ENCODE data around the gene SERPINE2. TPM values are rescaled to one million over a fixed set of nuclear protein-coding genes. Genes with fewer than 3 reads are reported as not detected.

SERPINE2 gene
- total RNA-seq, 2 donors from 2014 or later: 14.9 to 52.8 TPM

DNA sequence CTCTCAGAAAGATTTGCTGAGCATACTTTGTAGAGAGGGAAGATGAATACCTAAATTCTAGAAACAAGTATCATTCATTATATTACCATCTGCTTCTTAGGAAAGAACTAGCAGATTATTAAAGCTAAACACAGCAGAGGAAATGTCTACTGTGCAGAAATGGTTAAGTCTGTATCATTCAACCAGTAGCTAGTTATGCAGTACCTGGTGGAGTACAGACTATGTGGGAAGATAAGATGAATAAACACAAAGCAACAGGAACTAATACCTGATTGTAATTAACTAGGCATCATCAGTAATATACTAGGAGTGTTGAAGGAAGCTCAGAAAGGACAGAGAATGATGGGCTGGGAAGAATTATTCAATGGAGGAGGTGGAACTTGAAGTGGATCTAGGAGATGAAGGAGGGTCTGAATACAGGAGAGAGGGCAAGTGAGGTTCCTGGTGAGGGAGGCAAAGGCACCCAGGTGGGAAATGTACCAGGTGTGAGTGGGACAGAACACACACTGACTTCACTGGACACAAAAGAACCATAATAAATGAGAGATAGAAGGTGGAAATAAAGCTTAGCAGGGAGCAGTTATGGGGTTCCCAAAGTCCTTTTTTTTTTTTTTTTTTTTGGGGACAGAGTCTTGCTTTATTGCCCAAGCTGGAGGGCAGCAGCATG, 103.5 kb downstream of the SERPINE2 start:
- DNase-seq (no peak), ATAC-seq (no peak)
- intact Hi-C loops (cut with DNase I): no loop called here

DNA sequence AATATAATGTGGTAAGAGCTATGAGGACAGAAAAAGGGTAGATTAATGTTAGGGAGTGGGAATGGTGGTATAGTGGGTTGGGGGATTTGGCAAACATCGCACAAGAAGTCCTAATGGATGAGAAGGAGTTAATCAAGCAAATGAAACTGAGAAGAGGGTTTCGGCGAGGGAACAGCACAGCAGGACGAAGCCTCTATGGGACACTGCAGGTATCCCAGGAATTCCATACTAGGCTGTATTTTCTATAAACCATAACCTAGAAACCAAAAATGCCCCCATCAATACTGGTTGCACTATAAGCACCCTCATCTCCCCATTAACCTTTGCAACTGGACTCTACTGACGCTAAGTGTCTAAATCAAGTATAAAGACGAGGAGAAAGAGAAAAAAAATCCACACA, 104.2 kb downstream of the SERPINE2 start:
- DNase-seq (no peak), ATAC-seq (no peak)
- intact Hi-C loops (cut with DNase I): no loop called here

DNA sequence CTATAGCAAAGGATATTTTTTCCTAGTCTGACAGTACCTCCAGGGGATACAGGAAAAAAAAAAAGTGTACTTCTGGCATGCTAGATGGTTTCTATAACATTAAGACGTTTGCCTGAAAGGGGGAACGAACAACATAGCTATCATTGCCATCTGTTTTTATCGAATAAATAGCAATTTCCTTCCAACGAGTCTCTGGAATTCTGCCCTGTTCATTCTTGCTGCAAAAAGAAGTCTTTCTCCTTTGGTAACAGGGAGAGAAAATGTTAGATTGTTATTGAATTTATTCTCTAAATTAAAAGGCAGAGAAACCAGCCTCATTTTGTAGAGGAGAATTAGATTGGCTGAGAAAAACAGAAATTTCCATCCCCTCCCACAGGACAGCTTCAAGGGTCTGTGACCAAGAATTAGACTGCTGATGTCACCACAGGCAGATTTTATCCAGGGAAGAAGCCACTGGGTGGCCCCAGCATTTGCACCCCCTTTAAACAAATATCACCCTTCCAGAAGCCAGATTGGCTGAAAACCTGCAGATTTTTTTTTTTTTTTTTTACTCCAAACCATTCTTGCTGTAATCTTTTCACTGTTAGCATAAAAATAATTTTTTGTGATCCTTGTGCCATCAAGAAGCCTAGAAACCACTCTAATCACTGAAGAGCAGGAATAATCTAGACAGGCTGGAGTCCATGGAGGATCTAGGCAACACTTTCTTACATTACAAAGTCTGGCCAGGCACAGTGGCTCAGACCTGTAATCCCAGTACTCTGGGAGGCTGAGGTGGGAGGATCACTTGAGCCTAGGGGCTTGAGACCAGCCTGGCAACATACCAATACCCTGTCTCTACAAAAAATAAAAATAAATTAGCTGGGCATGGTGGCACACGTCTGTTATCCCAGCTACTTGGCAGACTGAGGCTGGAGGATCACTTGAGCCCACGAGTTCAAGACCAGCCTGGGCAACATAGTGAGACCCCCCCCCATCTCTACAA, 106.0 kb downstream of the SERPINE2 start:
- intact Hi-C loops (cut with DNase I): no loop called here
- DNase-seq (no peak), ATAC-seq (no peak)

DNA sequence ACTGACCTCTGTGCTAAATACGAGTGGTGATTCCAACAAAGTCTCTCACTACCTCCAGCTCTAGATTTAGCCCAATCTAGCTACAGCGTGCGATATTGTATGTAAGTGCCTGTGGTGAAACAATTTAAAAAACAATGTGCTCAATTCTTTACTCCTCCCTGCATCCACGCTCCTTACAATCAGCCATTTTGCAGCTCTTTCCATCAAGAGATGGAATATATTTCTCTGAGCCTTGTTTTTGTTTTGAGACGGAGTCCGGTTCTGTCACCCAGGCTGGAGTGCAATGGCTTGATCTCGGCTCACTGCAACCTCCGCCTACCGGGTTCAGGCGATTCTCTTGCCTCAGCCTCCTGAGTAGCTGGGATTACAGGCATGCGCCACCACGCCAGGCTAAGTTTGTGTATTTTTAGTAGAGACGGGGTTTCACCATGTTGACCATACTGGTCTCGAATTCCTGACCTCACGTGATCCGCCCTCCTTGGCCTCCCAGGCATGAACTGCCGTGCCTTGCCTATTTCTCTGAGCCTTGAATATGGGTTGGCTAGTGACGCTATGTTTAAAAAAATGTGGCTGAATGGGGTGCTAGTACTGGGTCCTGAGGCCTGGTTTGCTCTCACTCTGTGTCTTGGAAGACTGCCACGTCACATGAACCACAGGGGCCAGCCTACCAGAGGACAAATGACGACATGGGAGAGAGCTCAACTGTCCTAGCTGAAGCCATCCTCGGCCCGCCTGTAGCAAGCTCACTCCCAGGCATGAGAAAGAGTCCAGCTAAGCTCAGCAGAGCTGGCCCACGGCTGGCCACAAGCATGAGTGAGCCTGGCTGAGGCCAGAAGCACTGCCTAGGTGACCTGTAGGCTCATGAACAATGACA, 108.7 kb downstream of the SERPINE2 start:
- intact Hi-C loops (cut with DNase I): no loop called here
- ATAC-seq (peak; percentile 91 to 93), DNase-seq (peak; percentile 68)

DNA sequence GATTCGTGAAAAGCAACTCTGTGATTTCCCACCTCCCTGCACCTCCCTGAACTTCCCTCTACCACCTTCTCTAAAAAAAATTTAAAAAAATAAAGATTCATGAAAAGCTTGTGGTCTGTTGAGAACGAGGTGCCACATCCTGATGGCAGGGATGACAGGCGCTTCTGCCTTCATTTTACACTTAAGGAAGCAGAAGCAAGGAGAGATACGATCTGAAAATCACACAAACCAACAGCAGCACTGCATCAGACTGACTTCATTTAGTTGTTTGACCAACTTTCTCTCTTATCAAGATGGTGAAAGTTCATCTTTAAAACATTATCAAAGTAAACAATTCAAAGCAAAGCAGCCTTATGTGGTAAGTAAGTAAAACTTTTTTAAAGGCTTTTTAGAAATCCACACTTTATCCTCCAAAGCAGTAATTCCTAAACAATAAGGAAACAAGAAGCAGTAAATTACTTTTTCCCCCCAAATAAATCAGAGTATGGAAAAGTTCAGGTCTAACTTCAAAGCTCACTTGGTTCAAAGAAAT, 109.4 kb downstream of the SERPINE2 start:
- no peak for ATAC-seq
- intact Hi-C loops (cut with DNase I): no loop called here

DNA sequence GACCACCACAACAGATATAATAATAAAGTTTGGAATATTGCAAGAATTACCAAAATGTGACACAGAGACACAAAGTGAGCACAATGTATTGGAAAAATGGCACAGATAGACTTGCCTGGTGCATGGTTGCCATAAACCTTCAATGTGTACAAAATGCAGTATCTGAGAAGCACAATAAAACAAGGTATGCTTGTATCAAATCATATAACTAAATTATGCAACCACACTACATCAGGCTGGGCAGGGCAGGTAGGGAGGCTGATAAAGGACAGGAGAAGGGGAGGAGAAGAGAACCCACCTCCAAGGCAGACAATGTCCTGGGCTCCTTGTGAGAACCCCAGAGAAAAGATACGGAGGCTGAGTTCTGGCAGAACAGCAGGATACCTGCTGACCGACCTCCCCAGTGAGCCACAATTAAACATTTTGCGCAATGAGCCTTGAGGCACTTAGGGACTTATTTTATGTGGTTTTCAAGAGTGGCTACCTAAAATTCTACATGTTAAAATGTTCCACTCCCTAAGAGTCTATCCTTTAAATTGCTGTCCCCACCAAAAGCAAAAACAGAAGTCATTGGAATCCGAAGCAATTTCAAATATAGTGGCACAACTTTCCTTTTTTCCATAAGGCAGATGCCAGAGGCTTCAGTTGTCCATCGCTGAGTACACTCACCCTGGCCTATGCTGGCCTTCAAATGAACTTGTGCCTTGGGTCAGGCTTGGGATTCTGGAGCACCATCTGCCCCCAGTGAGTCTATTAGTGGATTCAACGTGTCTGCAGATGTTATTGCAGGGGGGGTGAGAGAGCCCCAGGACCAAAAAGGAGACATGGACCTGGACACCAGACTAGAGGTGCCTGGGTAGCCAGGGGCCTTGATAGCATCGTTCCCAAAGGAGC, 110.7 kb downstream of the SERPINE2 start:
- intact Hi-C loops (cut with DNase I): no loop called here
- no peak for ATAC-seq
- no peak for DNase-seq

More for the DNA sequence above, 109.4 kb downstream of the SERPINE2 start:
- no peak for DNase-seq

DNA sequence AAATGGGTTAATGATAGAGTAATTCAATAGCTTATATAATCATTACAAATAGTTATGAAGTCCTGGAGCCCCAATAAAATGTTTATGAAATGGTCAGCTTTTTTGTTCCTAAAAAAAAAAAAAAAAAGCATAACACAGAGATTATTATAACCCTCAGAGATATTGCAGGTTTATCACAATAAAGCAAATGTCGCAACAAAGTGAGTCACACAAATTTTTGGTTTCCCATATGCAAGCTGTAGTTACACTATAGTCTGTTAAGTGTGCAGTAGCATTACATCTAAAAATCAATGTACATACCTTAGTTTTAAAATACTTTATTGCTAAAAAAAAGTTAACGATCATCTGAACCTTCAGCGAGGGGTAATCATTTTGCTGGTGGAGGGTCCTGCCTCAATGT, 114.0 kb downstream of the SERPINE2 start:
- DNase-seq: no peak
- ATAC-seq: no peak
- intact Hi-C loops (cut with DNase I): no loop called here

Other genes with a start within 250 kb of the SERPINE2 start
- gene AP1S3, start 201.7 kb downstream of the SERPINE2 start, total RNA-seq: 1 to 10 TPM in 1 of 2 donors, under 1 TPM in 1; 0.71 to 1.0 TPM
- gene WDFY1, start 94.0 kb downstream of the SERPINE2 start, total RNA-seq: 10 to 100 TPM; 14.1 to 20.5 TPM
- gene MRPL44, start 81.8 kb downstream of the SERPINE2 start, total RNA-seq: 10 to 100 TPM; 28.0 to 29.5 TPM